ENCODE measurements around the gene RASSF1. TPM values are rescaled to one million over a fixed set of nuclear protein-coding genes. Genes with fewer than 3 reads are reported as not detected.
"Not testable (repeated sequence)": the region's sequence is repeated elsewhere in the genome, so short reads cannot be mapped to it uniquely, and the experiment has no call there.

The RASSF1 gene
- total RNA-seq, 1 donor from 2014 or later: 10.5 TPM

DNA sequence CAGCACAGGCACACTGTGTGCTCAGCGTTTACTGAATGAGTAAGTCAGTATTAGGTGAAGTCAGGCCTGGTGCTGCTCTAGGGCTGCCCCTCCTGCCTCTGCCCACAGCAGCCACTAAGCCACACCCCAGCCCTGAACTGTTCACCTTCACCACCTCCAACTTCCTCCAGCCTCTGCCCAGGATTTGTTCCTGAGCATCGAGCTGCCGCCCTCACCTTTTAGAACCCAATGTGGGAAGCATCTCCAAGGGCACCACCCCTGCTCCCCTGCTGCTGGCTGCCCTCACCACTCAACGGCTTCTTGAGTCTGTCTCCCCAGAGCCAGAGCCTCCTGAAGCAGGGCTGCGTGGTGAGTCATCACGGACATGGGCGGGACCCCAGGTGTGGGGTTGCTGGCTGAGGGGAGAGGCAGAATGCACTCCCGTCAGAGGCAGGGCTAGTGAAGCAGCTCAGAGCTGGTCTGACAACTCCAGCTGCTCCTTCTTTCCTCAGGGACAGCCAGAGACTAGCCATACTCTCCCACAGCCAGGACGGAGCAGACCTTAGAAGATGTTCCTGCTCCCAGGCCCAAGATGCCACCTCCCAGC lies 23.9 kb downstream of the RASSF1 start:
- DNase-seq (no peak), ATAC-seq (no peak)
- intact Hi-C loops (cut with micrococcal nuclease): no loop called here

DNA sequence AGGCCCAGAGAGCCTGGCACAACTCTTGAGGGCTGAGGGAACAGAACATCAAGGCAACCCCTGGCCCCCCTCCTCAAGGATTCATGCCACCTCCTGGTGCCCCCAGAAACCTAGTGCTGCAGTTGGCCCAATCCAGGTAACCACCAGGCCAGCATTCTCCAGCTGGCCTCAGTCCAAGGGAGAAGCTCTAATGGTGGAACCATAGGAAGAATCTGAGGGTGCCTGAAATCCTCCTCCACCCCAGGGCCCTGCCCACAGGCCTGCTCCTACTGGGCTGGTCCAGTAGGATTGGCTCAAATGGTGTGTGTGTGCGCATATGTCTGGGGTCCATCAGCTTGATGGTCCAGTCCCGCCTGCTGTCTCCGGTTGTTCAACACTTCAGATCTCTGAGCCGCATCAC lies 25.8 kb downstream of the RASSF1 start:
- intact Hi-C loops (cut with micrococcal nuclease): no loop called here
- ATAC-seq (no peak), DNase-seq (no peak)

DNA sequence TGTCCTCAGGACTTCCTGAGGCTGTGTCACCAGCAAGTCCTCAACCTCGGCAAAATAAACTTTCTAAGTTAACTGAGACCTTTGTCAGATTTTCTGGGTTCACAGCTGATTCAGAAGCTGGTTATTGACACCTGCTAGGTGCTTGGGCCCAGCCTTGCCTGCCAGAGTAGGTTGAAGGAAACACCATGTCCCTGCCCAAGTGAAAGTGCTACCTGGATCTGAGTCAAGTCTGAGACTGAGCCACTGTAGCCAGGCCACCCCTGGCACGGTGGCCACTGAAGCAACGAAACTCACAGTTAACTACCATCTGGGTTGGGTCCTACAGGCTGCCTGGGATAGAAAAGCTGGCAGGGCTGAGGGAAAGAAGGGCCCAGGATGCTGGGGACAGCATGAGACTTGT lies 26.3 kb downstream of the RASSF1 start:
- intact Hi-C loops (cut with micrococcal nuclease): no loop called here
- ATAC-seq (peak; percentile 37), DNase-seq (no peak)

DNA sequence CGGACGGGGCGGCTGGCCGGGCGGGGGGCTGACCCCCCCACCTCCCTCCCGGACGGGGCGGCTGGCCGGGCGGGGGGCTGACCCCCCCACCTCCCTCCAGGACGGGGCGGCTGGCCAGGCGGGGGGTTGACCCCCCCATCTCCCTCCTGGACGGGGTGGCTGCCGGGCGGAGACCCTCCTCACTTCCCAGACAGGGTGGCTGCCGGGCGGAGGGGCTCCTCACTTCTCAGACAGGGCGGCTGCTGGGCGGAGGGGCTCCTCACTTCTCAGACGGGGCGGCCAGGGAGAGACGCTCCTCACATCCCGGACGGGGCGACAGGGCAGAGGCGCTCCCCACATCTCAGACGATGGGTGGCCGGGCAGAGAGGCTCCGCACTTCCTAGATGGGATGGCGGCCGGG lies 28.6 kb downstream of the RASSF1 start:
- ATAC-seq; DNase-seq; intact Hi-C loops (cut with micrococcal nuclease): not testable (repeated sequence)

DNA sequence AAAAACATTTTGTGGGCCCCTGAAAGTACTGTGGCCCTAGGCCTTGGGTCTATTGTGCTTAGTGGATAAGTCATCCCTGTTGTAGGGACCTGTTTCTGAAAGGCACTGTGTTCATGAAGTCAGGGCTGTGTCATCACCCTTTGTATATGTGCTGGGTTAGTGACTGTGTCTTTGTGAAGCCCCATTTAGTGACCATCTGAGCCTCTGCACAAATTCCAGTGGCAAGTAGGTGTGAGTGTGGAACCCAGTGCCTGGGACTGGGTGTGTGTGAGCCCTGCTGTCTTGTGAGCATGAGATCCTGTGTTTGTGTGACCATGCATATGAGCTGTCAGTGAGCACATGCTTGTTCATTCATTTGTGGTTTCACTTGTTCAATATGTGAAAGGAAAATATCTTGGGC lies 36.0 kb downstream of the RASSF1 start:
- intact Hi-C loops (cut with micrococcal nuclease): no loop called here
- ATAC-seq (no peak), DNase-seq (no peak)

DNA sequence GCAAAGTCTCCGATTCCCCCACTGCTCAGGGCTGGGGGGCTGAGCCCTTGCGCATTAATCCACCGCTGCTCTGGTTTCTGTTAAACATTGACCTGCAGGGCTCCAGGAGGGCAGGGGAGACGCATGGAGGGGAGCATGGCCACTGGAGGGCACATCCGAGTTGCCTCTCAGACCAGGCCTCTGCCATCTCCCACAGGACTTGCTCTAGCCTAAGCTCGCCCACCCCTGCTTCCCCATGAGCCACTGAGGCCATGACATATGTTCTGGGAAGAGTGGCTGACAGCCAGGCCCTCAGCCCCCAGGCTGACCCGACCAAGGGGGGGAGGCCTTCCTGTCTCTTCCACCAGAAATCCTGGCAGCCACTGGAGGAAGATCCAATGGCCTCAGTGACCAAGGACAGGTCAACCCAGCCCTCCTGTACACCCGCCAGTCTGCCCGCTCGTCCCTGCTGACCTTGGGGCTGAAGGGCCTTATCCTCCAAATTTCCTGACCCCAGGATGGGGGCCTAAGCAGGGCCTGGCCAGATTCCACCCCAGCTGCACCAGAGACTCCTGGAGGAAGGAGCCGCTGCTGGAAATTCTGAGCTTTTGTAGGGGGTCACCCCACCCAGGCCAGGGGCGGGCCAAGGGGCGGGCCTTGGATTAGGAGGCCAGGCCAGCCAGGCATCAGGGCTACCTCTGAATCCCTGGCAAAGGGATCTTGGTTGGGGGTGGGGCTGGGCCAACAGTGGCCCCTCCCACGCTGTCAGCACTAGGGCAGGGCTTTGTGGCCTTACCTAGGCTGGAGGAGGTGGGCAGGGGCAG lies 37.4 kb downstream of the RASSF1 start, which contains the start of gene HYAL1:
HYAL1 (minus strand) TSS at position 562 of the 803 bp plus-strand sequence. CDS start 618 bp downstream, outside the sequence.
- ATAC-seq (peak; percentile 56), DNase-seq (peak; percentile 91)
- intact Hi-C loops (cut with micrococcal nuclease): no loop called here

DNA sequence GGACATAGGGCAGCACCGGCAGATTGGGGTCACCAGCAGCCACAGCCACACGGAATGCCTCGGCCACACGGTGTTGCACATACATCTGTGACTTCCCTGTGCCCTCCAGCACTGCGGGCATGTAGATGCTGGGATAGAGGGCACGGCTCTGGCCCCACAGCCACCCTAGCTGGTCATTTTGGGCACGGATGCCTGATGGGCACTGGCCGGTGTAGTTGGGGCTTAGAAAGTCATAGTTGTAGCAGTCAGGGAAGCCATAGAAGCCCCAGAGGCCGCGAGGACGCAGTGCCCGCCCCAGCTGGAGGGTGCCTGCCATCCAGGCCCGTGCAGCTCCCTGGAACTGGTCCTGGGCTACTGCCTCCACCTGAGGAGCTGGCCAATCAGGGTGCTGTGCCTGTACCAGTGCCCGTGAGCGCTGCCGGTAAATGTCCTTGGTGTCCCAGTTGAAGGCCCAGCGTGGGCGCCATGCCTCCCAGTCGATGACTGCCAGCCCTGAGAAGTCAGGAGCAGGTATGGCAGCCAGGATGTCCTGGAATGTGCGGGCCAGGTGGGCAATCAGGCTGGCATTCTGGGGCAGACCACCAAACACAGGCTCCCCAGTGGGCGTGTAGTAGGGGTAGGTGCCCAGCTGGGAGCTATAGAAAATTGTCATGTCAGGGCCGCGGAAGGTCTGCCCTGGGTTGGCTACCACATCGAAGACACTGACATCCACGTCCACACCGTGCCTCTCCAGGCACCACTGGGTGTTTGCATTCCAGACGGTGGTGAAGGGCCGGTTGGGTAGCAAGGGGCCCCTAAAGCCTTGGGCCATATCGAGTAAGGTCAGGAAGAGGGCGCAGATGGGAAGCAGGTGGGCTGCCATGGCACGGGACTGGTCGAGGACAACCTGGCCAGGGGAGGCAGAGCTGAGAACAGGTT lies 38.3 kb downstream of the RASSF1 start:
- ATAC-seq (no peak), DNase-seq (peak; percentile 47)
- intact Hi-C loops (cut with micrococcal nuclease): no loop called here

DNA sequence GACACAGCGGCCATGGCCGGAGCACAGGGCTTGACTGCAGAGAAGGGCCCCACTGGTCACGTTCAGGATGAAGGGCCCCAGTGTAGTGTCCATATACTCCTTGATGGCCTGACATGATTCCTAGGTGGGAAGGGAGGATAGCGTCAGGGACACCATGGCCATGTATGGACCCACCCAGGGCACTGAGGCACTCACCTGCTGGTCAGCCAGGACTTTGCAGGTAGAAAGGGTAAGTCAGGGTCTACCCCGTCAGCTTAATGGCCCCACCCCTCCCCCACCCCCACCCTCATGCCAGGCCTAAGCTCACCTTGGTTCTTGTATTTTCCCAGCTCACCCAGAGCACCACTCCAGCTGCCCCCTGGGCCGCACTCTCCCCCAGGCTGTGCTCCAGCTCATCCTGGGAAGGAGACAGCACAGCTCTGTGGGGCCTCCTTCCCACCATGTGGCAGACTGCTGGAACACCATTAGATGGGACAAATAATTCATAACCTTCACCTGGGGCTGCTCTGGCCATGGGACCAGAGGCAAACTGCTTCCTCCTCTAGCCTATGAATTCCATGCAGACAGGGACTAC lies 39.9 kb downstream of the RASSF1 start:
- intact Hi-C loops (cut with micrococcal nuclease): no loop called here
- no peak for DNase-seq
- ATAC-seq: no peak

DNA sequence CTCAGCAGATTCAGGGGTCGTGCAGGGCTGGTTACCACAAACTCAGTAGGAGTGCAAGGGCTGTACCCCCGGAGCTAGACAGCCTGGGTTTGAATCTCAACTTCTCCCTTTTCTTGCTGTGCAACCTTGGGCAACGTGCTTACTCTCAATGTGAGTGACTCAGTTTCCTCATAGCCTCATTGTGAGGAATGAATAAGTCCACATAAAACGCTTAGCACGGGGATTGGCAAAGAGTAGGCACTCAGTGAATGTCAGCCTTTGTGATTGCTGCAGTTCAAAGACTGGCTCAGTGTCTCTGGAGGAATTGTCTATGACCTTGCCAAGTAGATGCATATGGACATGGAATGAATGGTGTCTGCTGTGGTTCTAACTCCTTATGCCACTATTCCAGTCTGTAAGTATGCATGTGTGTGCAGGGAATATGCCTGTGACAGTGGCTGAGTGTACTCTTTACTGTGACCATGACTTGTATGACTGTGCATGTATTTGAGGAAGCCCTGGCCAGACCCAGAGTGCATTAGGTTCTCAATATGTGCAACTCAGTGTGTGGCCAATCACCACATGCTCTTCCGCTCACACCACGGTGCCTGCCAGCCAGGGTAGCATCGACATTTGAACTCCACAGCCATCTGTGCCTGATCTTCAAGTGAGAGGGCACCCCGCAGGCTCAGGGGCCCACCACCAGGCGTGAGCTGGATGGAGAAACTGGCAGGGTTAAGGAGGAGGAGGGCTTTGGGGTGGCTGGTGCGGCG lies 40.5 kb downstream of the RASSF1 start:
- intact Hi-C loops (cut with micrococcal nuclease): no loop called here
- DNase-seq: peak; percentile 52
- ATAC-seq: peak; percentile 0

DNA sequence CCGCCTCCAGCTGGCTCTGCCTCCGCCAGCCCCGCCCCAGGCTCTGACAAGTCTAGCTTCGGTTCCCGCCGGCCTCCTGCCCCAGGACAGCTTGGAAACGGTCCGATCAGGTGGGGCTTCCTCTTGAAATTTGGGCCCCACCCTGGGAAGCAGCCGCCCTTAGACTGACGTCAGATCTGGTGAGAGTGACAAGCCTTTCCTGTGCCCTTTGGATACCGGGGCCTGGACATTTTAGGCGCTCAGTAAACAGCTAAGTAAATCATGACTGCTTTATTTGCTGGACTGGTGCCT lies 41.1 kb downstream of the RASSF1 start:
- DNase-seq (no peak), ATAC-seq (no peak)
- intact Hi-C loops (cut with micrococcal nuclease): no loop called here

DNA sequence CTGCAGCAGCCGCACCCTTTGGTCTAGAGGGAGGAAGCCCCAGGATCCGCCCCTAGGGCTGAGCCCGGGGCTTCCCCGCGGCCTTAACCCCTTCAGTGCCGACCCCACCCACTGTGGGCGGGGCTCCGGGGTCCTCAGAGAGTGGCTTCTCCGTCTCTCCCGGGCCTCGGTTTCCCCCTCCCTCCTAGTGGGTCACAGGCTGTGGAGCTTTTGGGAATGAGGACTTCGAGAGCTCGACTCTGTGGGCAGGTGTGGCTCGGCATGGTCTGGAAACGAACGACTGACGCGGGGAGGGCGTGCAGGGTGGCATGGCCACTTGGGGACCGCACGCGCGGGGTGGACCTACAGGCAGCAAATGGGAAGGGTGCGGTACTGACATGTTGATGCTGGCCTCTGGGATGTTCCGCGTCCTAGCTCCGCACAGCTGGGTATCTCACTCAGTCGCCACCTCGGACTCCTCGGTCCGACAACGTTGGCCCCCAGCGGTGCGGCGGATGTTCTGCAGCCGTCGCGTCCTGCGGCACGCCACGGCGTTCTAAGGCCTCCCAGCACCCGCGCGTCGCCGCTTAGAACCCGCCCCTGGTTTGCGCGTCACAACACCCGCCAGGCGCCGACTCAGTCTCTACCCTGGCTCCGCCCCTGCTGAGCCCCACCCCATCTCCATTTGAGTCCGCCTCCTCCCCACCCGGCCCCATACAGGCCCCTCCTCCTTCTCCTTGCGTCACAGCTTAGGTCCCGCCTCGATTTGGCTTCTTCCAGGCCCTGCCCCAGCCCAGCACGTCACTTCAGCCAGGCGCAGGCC lies 41.6 kb downstream of the RASSF1 start, which contains the start of the genes HYAL3 and NAA80:
HYAL3 (minus strand) TSS at position 570 of the 802 bp plus-strand sequence. CDS start 3,803 bp downstream, outside the sequence.
NAA80 (minus strand) TSS at position 570 of the 802 bp plus-strand sequence. CDS start 1,942 bp downstream, outside the sequence.
- peak; percentile 100 for DNase-seq

DNA sequence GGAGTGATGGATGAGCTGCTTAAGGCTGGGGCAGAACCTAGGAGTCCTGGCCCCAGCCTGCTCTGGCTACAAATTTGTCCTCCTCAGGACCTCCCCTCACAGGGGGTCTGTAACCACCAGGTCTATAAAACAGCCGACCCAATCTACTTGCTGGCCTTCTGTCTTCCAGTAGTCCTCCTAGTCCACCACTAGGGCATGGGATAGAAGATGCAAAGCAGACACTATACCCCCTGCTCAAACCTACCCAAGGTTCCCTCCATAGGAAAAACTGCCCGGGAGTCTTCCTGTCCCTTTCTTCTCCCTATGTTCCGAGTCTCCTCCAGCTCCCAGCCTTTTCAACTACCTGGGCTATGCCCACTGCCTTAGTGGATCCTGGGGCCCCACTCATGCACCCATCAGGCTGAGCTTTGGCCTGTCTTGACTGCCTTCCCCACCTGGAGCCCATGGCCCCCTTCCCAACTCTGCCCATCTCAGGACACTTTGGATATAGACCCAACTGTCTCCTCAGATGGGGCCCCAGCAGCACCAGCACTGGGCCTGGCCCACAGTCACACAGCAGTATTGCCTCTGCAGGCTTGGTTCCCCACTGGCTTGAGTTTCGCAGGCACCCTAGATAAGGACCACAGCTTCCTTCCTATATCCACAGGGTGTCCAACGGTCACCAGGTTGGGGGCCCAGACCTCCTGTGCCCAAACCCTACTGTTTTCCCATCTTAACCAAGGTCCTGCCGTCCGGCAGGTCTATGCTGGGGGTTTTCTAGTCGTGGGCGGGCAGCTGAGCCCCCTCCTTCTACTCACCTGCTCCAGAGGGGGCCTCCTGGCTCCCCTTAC lies 42.5 kb downstream of the RASSF1 start:
- intact Hi-C loops (cut with micrococcal nuclease): no loop called here
- DNase-seq: no peak
- ATAC-seq: no peak

More for the DNA sequence above, 41.6 kb downstream of the RASSF1 start, which contains the start of the genes HYAL3 and NAA80:
- intact Hi-C loops (cut with micrococcal nuclease): no loop called here
- peak; percentile 85 for ATAC-seq

DNA sequence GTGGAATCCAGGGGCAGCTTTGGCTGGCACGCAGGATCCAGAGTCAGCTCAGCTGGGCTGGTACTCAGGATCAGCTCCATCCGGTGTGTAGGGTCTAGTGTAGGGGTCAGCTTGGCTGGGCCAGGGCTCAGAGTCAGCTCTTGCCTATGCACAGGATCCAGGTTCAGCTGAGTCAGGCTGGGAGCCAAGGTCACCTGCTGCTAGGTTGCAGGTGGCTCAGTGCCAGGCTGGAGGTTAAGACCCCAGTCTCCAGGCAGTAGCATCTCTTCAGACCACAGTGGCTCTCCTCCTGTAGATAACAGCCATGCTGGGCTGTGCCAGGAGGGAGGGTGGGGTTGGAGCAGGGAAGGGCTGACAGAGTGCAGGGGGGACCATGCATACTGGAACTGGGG lies 43.3 kb downstream of the RASSF1 start:
- ATAC-seq: no peak
- intact Hi-C loops (cut with micrococcal nuclease): no loop called here

DNA sequence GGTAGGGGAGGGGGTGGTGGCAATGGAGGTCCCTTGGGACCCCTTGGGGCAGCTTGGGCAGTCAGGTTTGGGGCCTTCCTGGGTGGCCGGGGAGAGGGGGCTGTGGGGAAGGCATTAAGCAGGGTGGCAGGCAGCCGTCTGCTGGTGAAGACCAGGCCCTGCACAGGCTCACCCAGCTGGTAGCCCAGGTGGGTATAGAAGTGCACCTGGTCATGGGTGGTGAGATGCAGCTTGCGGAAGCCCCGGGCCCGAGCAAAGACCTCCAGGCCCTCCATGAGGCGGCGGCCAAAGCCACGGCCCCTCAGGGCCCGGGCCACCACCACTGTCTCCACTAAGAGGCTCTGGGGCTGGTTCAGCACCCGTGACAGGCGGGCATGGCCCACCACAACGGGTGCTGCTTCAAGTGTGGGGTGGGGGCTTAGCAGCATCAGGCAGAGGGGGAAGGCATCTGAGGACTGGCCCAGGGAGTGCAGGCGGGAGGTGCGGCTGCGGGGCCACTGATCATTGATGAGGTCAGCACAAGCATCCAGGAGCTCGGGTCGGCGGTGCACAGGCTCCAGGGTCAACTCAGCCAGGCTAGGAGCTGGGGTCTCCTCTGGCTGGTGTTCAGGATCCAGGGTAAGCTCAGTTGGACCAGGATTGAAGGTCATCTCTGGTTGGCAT lies 43.8 kb downstream of the RASSF1 start:
- intact Hi-C loops (cut with micrococcal nuclease): no loop called here
- DNase-seq (no peak), ATAC-seq (no peak)

More for the DNA sequence above, 43.3 kb downstream of the RASSF1 start:
- no peak for DNase-seq

DNA sequence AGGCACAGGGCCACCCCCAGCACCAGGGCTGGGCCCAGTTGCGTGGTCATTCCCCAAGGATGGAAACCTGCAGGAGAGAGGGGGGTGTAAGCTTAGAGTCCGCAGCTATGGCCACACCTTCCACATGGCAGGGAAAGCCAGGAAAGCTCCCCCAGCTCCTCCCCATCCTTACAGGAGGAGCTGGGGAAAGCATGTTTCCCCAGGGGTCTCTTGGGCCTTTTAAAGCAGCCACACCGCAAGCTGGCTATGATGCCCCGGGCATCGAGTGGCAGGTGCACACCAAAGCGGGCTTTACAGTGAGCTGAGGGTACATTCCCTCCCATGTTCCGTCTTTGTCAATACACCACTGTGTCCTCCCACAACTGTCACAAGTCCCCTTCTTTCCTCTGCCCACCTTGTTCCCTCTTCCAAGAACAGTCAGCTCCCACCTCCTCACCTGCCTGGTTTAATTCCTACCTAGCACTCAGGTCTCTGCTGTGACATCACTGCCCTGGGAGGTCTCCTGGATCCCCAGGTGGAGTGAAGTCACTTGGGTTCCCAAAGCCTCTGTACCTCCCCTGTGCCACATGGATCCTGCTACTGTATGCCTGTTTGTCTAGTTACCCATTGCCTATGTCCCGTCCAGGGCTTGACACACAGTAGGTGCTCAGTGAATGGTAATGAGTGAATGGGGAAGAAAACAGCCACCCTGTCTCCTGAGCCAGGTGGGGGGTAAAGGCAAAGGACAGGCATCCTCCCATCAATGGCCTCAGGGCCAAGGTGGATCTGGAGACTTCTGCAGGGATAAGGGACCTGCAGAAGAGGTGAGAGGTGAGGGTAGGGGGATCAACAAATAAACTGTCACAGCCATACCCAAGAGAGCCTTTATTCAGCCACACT lies 44.8 kb downstream of the RASSF1 start:
- intact Hi-C loops (cut with micrococcal nuclease): no loop called here
- DNase-seq (no peak), ATAC-seq (no peak)
